ENCODE results near the gene VBP1.
"Not testable (repeated sequence)": the region's sequence is repeated elsewhere in the genome, so short reads cannot be mapped to it uniquely, and the experiment has no call there.

The VBP1 gene

DNA sequence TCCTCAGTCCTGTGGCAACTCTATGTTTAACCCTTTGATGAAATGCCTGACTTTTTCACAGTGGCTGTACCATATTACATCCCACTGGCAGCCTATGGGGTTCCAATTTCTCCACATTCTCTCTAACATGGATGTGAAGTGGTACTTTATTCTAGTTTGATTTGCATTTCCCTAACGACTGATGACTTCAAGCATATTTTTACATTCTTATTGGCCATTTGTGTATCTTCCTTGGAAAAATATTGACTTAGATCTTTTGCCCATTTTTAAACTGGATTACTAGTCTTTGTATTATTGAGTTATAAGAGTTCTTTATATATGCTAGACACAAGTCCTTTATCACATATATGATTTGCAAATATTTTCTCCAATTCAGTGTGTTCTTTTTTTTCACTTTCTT, 50.2 kb downstream of the VBP1 start:
- no peak for DNase-seq

- not testable (repeated sequence) for DNase-seq
These were observed 51.7 kb downstream of the VBP1 start for GRCh38 chrX:155267995-155268394.

DNA sequence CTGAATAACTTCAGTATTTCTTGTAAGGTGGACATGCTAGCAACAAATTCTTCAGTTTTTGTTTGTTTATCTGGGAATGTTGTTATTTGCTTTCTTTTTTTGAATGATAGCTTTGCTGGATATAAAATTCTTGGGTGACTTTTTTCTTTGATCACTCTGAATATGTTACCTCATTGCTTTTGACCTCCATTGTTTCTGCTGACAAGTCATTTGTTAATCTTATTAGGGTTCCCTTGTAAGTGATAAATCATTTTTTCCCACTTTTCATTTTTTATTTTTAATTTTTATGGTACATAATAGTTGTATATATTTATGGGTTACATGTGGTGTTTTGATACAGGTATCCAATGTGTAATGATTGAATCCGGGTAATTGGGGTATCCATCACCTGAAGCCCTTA, 54.7 kb downstream of the VBP1 start:
- no peak for DNase-seq

DNA sequence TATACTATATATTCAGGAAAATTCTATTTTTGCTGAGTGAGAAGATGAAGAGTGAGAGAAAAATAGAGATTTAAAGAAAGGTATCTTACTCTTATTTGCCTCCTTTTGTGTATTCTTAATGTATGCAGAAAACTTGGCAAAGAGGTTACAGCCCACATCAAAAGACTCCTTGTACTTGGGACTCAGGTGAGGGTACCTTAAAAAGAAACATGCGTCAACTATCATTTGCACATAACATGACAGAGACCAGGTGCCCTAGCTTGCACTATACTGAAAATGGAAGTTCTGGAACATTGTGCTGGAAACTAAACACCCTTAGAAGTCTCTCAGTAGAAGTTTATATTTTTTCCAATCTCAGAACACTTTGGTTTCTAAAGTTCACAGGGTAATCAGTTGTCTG, 63.6 kb downstream of the VBP1 start:
- no peak for DNase-seq

All from SHP77 treated with DMSO at 0.1 percent for 48 hours (cell line).